ENCODE data around the gene PLXNA4. TPM values are rescaled to one million over a fixed set of nuclear protein-coding genes. Genes with fewer than 3 reads are reported as not detected.
A peak's percentile ranks its signal among the peaks of the same experiment; 100 is the strongest.

PLXNA4 gene
- total RNA-seq, 2 donors from 2014 or later: 2.1 to 8.2 TPM

DNA sequence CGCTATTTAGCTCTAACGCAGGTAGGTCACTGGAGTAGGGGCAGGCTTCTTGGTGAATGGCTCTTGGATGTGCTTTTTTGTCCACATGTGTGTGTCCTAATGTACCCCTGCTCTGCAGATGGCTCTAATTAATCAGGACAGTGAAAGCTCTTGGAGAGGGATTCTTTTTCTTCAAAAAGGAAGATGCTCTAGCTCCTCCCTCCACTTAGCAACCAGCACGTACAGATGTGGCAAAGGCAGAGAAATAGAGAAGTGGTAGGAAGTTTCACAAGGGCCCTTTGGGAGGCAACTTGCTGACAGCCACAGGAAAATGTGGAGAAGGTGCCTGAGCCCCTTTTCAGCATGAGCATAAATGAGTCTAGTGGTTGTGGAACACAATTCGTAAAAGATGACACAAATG lies 221.7 kb downstream of the PLXNA4 start:
- ATAC-seq (no peak), DNase-seq (no peak)
- Histone ChIP-seq H3K9me3 (no peaks in the 10 kb centered on the region), H3K36me3 (replicated peaks in 1 of 2; ENCODE audit: insufficient read depth in 1 of 2, low read depth in 2 of 2) (no peaks in the 10 kb centered on the region), H3K4me1 (no peaks in the 10 kb centered on the region), H3K27me3 (no peaks in the 10 kb centered on the region), H3K27ac (no peak overlapping the region), H3K4me3 (no peak overlapping the region)
- TF ChIP-seq POLR2A (IDR thresholded peaks at IDR 0.05) (no peak), CTCF (IDR thresholded peaks at IDR 0.05) (no peak)
- 54 to 77% methylated on average over 4 of the region's 4 CpGs for WGBS, 2 donors
- intact Hi-C loops (cut with DNase I): no loop called here

GRCh38 chr7:132353936-132354335 lies 222.3 kb downstream of the PLXNA4 start:
- DNase-seq (no peak), ATAC-seq (no peak)
- H3K4me1 ChIP-seq: no peaks in the 10 kb centered on the region
- no peaks in the 10 kb centered on the region for H3K36me3 ChIP-seq (replicated peaks in 1 of 2; ENCODE audit: insufficient read depth in 1 of 2, low read depth in 2 of 2)
- WGBS, 2 donors: 41 to 43% methylated on average over 5 of the region's 5 CpGs
- H3K9me3 ChIP-seq: no peaks in the 10 kb centered on the region
- no peaks in the 10 kb centered on the region for H3K27me3 ChIP-seq
- no peak overlapping the region for H3K4me3 ChIP-seq
- TF ChIP-seq CTCF (IDR thresholded peaks at IDR 0.05): no peak
- TF ChIP-seq POLR2A (IDR thresholded peaks at IDR 0.05): no peak
- intact Hi-C loops (cut with DNase I): no loop called here
- H3K27ac ChIP-seq: no peak overlapping the region

GRCh38 chr7:132352800-132353199 lies 223.5 kb downstream of the PLXNA4 start:
- H3K4me3 ChIP-seq: no peak overlapping the region
- TF ChIP-seq CTCF (IDR thresholded peaks at IDR 0.05): no peak
- no peak for TF ChIP-seq POLR2A (IDR thresholded peaks at IDR 0.05)
- 41 to 46% methylated on average over 6 of the region's 6 CpGs for WGBS, 2 donors
- no peak overlapping the region for H3K27ac ChIP-seq
- no peaks in the 10 kb centered on the region for H3K36me3 ChIP-seq (replicated peaks in 1 of 2; ENCODE audit: insufficient read depth in 1 of 2, low read depth in 2 of 2)
- no peaks in the 10 kb centered on the region for H3K27me3 ChIP-seq
- peak in 1 of 4 donors; percentile 10 for DNase-seq
- H3K9me3 ChIP-seq: no peaks in the 10 kb centered on the region
- no peaks in the 10 kb centered on the region for H3K4me1 ChIP-seq
- intact Hi-C loops (cut with DNase I): no loop called here
- ATAC-seq: peak; percentile 62

DNA sequence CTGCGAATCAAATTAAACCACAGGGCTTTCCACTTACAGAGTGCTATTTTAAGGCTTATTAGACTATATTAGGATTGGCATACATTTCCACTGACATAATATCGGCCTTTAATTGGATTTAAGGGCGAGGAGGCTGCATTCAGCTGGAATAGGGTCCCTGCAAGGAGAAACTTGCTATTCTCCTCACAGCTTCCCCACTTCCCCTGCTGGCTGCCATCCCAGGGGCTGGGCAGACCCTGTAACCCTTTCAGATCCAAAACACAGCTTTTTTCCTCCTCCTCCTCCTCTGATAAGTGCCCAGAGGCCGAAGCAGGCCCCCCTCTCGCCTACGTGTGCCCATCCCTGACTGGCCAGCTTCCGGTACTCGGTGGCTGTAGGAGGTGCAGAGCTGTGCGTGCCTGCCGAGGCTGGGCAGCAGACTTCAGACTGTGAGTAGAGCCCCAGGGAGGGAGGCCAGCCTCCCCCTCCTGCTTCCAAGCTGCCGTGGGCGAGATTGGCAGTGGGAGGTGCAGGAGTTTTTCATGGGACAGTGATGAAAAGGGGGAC lies 224.2 kb downstream of the PLXNA4 start:
- Histone ChIP-seq H3K4me3 (no peak overlapping the region), H3K27ac (peak overlapping the region in 1 of 4 donors; percentile 12), H3K36me3 (replicated peaks in 1 of 2; ENCODE audit: insufficient read depth in 1 of 2, low read depth in 2 of 2) (no peaks in the 10 kb centered on the region), H3K27me3 (no peaks in the 10 kb centered on the region), H3K9me3 (no peaks in the 10 kb centered on the region), H3K4me1 (no peaks in the 10 kb centered on the region)
- intact Hi-C loops (cut with DNase I): no loop called here
- WGBS, 2 donors: 54 to 62% methylated on average over 6 to 11 of the region's 12 CpGs
- TF ChIP-seq POLR2A (IDR thresholded peaks at IDR 0.05) (no peak), CTCF (IDR thresholded peaks at IDR 0.05) (no peak)
- DNase-seq (no peak), ATAC-seq (no peak)

DNA sequence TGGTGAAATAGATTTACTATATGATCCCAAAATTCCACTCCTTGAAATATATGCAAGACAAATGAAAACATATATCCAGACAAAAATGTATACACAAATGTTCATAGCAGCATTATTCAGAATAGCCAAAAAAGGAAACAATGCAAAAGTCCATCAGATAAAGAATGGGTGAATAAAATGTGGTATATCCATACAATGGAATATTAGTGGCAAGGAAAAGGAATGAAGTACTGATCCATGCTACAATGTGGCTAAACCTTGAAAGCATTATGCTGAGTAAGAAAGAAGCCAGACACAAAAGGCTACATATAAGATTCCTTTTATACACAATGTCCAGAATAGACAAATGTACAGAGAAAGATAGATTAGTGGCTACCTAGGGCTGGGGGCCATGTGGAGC lies 225.5 kb downstream of the PLXNA4 start:
- H3K4me3 ChIP-seq: no peak overlapping the region

More for the DNA sequence above, 225.5 kb downstream of the PLXNA4 start:
- Histone ChIP-seq H3K36me3 (replicated peaks in 1 of 2; ENCODE audit: insufficient read depth in 1 of 2, low read depth in 2 of 2) (no peaks in the 10 kb centered on the region), H3K9me3 (no peaks in the 10 kb centered on the region), H3K27me3 (no peaks in the 10 kb centered on the region), H3K4me1 (no peaks in the 10 kb centered on the region), H3K27ac (no peak overlapping the region)
- DNase-seq: no peak
- TF ChIP-seq CTCF (IDR thresholded peaks at IDR 0.05): no peak
- no peak for TF ChIP-seq POLR2A (IDR thresholded peaks at IDR 0.05)
- intact Hi-C loops (cut with DNase I): no loop called here
- no peak for ATAC-seq

Measured in body of pancreas (tissue), 4 donors.